Spleen (tissue), 7 donors: ENCODE results near the gene TRPV5.

Source experiments
- POLR2AphosphoS5 ChIP-seq, 3 donors: sonication (generic); formaldehyde crosslinking; IDR thresholded peaks; one replicate each; pipeline ENCODE4 v1.5.1; 2017; ENCODE audit warnings: antibody characterized with exemption in 3 of 3
- TF ChIP-seq, protein P1 (sequence below), 11 experiments: fragments of 200-600 bp in 7 of 11; fragments of 450-650 bp in 4 of 11; sonication (generic) in 4 of 11; IDR thresholded peaks in 8 of 11; conservative IDR thresholded peaks in 3 of 11; 1 replicate in 7 of 11; 2 replicates in 4 of 11; pipeline versions ENCODE4 v1.4.0 to v1.8.0; 2016 to 2021; ENCODE audit warnings: antibody characterized with exemption in 11 of 11, inconsistent platforms in 4 of 11, mild to moderate bottlenecking in 1 of 11
- donor health status: DM: no; HTN: no; CAD: no; lungs with moderate emphysema.
- donor health status: DM: no; HTN: no; CAD: no.
- donor health status: DM: no; HTN: no; CAD: no.

DNA sequence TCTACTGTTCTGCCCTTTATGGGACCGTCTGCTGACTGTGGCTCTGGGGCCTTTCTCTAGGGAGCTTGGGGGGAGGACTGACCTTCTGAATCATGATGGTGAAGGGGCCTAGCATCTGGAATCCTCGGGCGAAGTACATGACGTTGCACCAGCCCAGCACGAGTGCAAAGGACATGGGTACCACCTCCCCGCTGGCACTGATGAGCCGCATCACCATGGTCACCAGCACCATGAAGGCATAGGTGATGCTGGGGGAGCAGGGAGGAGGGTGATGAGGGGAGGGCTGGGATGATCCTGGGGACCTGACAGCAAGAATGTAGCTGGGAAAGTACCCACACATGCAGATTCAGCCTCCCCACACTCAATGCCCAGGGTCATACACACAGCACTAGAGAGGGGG is 59.1 kb downstream of the TRPV5 start:
- TF ChIP-seq, protein P1, sequence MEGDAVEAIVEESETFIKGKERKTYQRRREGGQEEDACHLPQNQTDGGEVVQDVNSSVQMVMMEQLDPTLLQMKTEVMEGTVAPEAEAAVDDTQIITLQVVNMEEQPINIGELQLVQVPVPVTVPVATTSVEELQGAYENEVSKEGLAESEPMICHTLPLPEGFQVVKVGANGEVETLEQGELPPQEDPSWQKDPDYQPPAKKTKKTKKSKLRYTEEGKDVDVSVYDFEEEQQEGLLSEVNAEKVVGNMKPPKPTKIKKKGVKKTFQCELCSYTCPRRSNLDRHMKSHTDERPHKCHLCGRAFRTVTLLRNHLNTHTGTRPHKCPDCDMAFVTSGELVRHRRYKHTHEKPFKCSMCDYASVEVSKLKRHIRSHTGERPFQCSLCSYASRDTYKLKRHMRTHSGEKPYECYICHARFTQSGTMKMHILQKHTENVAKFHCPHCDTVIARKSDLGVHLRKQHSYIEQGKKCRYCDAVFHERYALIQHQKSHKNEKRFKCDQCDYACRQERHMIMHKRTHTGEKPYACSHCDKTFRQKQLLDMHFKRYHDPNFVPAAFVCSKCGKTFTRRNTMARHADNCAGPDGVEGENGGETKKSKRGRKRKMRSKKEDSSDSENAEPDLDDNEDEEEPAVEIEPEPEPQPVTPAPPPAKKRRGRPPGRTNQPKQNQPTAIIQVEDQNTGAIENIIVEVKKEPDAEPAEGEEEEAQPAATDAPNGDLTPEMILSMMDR (IDR thresholded peaks at IDR 0.05 in 8 of 11, conservative IDR thresholded peaks at IDR 0.05 in 3 of 11), result no peak
- TF ChIP-seq POLR2AphosphoS5 (IDR thresholded peaks at IDR 0.05), result no peak
